SU-DHL-6 (cell line): ENCODE results near the gene HEMK1.

ENCODE experiments used
- CTCF ChIP-seq: fragments of 200-600 bp; sonication (generic); IDR thresholded peaks from one replicate; pipeline ENCODE4 v1.5.1; 2017; ENCODE audit warnings: antibody characterized with exemption, mild to moderate bottlenecking, low read length, moderate library complexity; ENCODE audit not compliant: insufficient read depth, poor library complexity, severe bottlenecking
- EZH2phosphoT487 ChIP-seq: fragments of 200-600 bp; sonication (generic), shearing (Covaris generic); conservative IDR thresholded peaks from 2 replicates; pipeline ENCODE4 v1.6.1; 2018; ENCODE audit warnings: mild to moderate bottlenecking, antibody characterized with exemption, low read length, moderate library complexity, mixed read lengths

GRCh38 chr3:50604628-50605588 is 35.6 kb downstream of the HEMK1 start:
- no peak for TF ChIP-seq CTCF
- TF ChIP-seq EZH2phosphoT487: no peak
